C4-2B (cell line): ENCODE measurements around the gene RNF217.

ENCODE experiments used
- CTCF ChIP-seq: fragments of 450-650 bp; conservative IDR thresholded peaks from 2 replicates; pipeline ENCODE4 v1.5.1; 2017; ENCODE audit warnings: mild to moderate bottlenecking
- ZFX ChIP-seq: fragments of 450-650 bp; IDR thresholded peaks from 2 replicates; pipeline ENCODE4 v1.6.1; 2017

- no peak for TF ChIP-seq CTCF
- no peak for TF ChIP-seq ZFX
Measured at GRCh38 chr6:125037827-125038226, 75.6 kb downstream of the RNF217 start.
